ENCODE measurements around the gene NFATC2. TPM values are rescaled to one million over a fixed set of nuclear protein-coding genes. Genes with fewer than 3 reads are reported as not detected.

The NFATC2 gene
- total and polyA plus RNA-seq, 2 experiments from 2014 or later = 4.9 to 8.3 TPM

DNA sequence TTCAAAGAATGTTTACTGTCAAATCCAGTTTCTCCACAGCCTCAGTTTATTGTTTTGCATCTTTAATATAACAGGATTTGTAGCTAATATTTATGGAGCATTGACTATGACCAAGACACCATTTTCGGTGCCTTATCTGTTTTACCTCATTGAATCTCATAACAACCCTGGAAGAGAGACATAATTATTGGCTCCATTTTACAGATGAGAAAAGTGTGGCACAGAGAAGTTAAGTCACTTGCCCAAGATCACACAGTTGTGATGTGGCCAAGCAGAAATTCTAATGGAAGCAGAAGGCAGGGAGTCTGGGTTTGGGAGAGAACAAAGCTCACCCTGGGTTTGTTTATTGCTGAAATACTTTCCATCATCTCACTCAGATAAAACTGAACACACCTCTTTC, 17.5 kb upstream of the NFATC2 start:
- H3K27ac ChIP-seq = no peak overlapping the region
- H3K9me2 ChIP-seq (replicated peaks; ENCODE audit: insufficient read depth) = no peaks in the 10 kb centered on the region
- DNase-seq (ENCODE audit: low spot score) = no peak
- no peak overlapping the region for H3K4me3 ChIP-seq
- H4K20me1 ChIP-seq (ENCODE audit: insufficient read depth, poor library complexity, severe bottlenecking) = no peaks in the 10 kb centered on the region
- H3K79me2 ChIP-seq = no peaks in the 10 kb centered on the region
- H3K27me3 ChIP-seq = peaks cover 22% of the 10 kb centered on the region
- H3K4me1 ChIP-seq (ENCODE audit: insufficient read depth) = peaks cover 21% of the 10 kb centered on the region
- no peaks in the 10 kb centered on the region for H3K36me3 ChIP-seq (replicated peaks; ENCODE audit: insufficient read depth, low read depth)
- 93% methylated on average over 1 of the region's 1 CpG for WGBS (ENCODE audit: low lambda C conversion rate, missing lambda C conversion rate)
- no peak overlapping the region for H2AFZ ChIP-seq
- no peak overlapping the region for H3K4me2 ChIP-seq
- no peaks in the 10 kb centered on the region for H3K9me3 ChIP-seq (ENCODE audit: low read depth)
- TF ChIP-seq EZH2 (IDR thresholded peaks at IDR 0.05; ENCODE audit: borderline replicate concordance) (no peak), EZH2phosphoT487 (IDR thresholded peaks at IDR 0.05; ENCODE audit: low read depth, severe bottlenecking, unreplicated experiment) (no peak)

DNA sequence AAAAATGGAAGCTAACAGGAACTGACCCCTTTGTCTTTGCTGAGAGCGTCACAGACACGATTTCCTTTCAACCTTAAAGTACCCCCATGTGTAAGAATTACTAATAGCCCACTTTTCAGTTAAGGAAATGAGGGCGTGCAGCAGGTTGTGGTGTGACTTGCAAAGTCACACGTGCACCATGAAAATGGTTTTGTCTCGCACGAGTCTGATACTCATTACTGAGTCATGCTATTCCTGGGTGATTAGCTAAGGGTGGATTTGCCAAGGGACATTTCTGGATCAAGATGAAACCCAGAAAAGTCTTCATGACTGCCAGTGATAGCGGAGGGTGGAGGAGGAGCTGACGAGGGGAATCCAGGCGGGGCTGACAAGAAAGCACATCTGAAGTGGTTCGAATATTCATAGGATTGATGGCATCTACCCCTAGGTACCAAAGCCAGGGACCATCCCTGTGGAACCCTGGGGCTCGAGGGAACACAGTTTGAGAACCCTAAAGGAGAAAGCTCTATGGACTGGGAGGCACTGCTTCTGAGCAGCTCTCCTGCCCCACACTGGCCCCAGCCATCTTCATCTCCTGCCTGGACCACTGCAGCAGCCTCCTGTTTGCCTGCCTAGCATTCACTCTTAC, 12.1 kb upstream of the NFATC2 start:
- Histone ChIP-seq H3K4me3 (no peak overlapping the region), H3K79me2 (no peaks in the 10 kb centered on the region), H4K20me1 (ENCODE audit: insufficient read depth, poor library complexity, severe bottlenecking) (no peaks in the 10 kb centered on the region), H3K36me3 (replicated peaks; ENCODE audit: insufficient read depth, low read depth) (no peaks in the 10 kb centered on the region), H3K27me3 (peaks cover 7% of the 10 kb centered on the region), H2AFZ (no peak overlapping the region), H3K9me2 (replicated peaks; ENCODE audit: insufficient read depth) (no peaks in the 10 kb centered on the region), H3K4me2 (no peak overlapping the region), H3K9me3 (ENCODE audit: low read depth) (no peaks in the 10 kb centered on the region), H3K4me1 (ENCODE audit: insufficient read depth) (no peaks in the 10 kb centered on the region), H3K27ac (no peak overlapping the region)
- 90% methylated on average over 11 of the region's 11 CpGs for WGBS (ENCODE audit: low lambda C conversion rate, missing lambda C conversion rate)
- TF ChIP-seq EZH2 (IDR thresholded peaks at IDR 0.05; ENCODE audit: borderline replicate concordance) (no peak), EZH2phosphoT487 (IDR thresholded peaks at IDR 0.05; ENCODE audit: low read depth, severe bottlenecking, unreplicated experiment) (no peak)
- TF ChIP-seq, protein P1, sequence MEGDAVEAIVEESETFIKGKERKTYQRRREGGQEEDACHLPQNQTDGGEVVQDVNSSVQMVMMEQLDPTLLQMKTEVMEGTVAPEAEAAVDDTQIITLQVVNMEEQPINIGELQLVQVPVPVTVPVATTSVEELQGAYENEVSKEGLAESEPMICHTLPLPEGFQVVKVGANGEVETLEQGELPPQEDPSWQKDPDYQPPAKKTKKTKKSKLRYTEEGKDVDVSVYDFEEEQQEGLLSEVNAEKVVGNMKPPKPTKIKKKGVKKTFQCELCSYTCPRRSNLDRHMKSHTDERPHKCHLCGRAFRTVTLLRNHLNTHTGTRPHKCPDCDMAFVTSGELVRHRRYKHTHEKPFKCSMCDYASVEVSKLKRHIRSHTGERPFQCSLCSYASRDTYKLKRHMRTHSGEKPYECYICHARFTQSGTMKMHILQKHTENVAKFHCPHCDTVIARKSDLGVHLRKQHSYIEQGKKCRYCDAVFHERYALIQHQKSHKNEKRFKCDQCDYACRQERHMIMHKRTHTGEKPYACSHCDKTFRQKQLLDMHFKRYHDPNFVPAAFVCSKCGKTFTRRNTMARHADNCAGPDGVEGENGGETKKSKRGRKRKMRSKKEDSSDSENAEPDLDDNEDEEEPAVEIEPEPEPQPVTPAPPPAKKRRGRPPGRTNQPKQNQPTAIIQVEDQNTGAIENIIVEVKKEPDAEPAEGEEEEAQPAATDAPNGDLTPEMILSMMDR (IDR thresholded peaks at IDR 0.05; ENCODE audit: poor library complexity) = no peak
- no peak for DNase-seq (ENCODE audit: low spot score)

DNA sequence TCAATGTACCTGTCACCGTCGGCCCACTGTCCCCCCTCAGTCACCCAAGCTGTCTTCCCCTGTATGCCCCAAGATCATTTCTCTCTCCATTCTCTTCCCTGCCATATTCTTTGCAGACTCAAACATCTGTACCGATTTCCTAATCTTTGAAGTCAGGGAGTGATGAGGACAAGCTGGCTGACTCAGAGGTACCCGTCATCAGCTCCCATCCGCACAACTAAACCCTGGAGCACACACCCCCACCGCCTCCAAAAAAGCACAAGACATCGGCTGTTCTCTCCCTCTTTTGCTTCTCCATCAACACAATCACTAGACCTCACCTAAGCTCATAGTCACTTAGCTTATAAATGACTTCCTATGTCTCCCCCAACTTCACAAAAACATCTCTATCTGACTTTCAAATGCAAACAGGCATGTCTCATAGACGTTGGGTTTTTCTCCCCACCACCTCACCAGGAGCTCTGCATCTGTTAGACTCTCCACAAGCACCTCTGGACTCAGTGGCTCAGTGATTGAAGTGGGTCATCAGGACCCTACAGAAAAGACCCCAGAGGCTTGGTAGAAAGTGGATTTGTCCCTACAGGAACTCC, 11.5 kb upstream of the NFATC2 start:
- no peaks in the 10 kb centered on the region for H4K20me1 ChIP-seq (ENCODE audit: insufficient read depth, poor library complexity, severe bottlenecking)
- 63% methylated on average over 8 of the region's 8 CpGs for WGBS (ENCODE audit: low lambda C conversion rate, missing lambda C conversion rate)
- no peaks in the 10 kb centered on the region for H3K36me3 ChIP-seq (replicated peaks; ENCODE audit: insufficient read depth, low read depth)
- no peak overlapping the region for H3K4me3 ChIP-seq
- no peak overlapping the region for H3K27ac ChIP-seq
- no peaks in the 10 kb centered on the region for H3K79me2 ChIP-seq
- H3K9me3 ChIP-seq (ENCODE audit: low read depth) = no peaks in the 10 kb centered on the region
- H3K27me3 ChIP-seq = peaks cover 4% of the 10 kb centered on the region
- no peak for DNase-seq (ENCODE audit: low spot score)
- TF ChIP-seq EZH2phosphoT487 (IDR thresholded peaks at IDR 0.05; ENCODE audit: low read depth, severe bottlenecking, unreplicated experiment) = no peak
- no peak for TF ChIP-seq EZH2 (IDR thresholded peaks at IDR 0.05; ENCODE audit: borderline replicate concordance)
- TF ChIP-seq, protein P1 (IDR thresholded peaks at IDR 0.05; ENCODE audit: poor library complexity) = no peak
- no peak overlapping the region for H2AFZ ChIP-seq
- no peak overlapping the region for H3K4me2 ChIP-seq
- H3K9me2 ChIP-seq (replicated peaks; ENCODE audit: insufficient read depth) = no peaks in the 10 kb centered on the region
- no peaks in the 10 kb centered on the region for H3K4me1 ChIP-seq (ENCODE audit: insufficient read depth)

DNA sequence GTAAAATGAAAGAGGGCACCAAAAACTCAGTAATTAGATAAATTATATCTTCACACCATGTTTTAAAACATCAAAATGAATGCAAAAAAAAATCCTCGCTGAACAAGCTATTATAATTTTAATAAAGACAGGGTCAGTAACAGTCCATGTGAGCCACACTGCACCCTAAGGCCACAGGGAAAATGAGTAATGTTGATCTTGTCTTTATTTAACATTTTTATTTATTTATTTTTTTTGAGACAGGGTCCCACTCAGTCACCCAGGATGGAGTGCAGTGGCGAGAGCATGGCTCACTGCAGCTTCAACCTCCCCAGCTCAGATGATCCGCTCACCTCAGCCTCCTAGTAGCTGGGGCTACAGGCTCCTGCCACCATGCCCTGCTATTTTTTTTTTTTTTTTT, 8.7 kb upstream of the NFATC2 start:
- no peak overlapping the region for H2AFZ ChIP-seq
- H3K4me2 ChIP-seq = no peak overlapping the region
- WGBS (ENCODE audit: low lambda C conversion rate, missing lambda C conversion rate) = 94% methylated on average over 3 of the region's 3 CpGs
- TF ChIP-seq, protein P1 (IDR thresholded peaks at IDR 0.05; ENCODE audit: poor library complexity) = no peak
- TF ChIP-seq EZH2phosphoT487 (IDR thresholded peaks at IDR 0.05; ENCODE audit: low read depth, severe bottlenecking, unreplicated experiment) = no peak
- TF ChIP-seq EZH2 (IDR thresholded peaks at IDR 0.05; ENCODE audit: borderline replicate concordance) = no peak
- no peaks in the 10 kb centered on the region for H3K79me2 ChIP-seq
- H3K4me1 ChIP-seq (ENCODE audit: insufficient read depth) = no peaks in the 10 kb centered on the region
- H4K20me1 ChIP-seq (ENCODE audit: insufficient read depth, poor library complexity, severe bottlenecking) = no peaks in the 10 kb centered on the region
- H3K36me3 ChIP-seq (replicated peaks; ENCODE audit: insufficient read depth, low read depth) = no peaks in the 10 kb centered on the region
- no peak overlapping the region for H3K27ac ChIP-seq
- H3K4me3 ChIP-seq = no peak overlapping the region
- no peaks in the 10 kb centered on the region for H3K9me2 ChIP-seq (replicated peaks; ENCODE audit: insufficient read depth)
- H3K27me3 ChIP-seq = peaks cover 4% of the 10 kb centered on the region
- DNase-seq (ENCODE audit: low spot score) = no peak
- H3K9me3 ChIP-seq (ENCODE audit: low read depth) = no peaks in the 10 kb centered on the region
